Loucy (cell line): ENCODE data around the gene NFS1.

Experiments used
- H2AFZ ChIP-seq: fragments of 200-600 bp; sonication (generic); 2 replicates; pipeline ENCODE4 v1.6.0; 2016; ENCODE audit warnings: antibody characterized with exemption, mild to moderate bottlenecking, low read length, moderate library complexity
- H3F3A ChIP-seq: fragments of 200-600 bp; 2 replicates; pipeline ENCODE4 v1.6.0; 2016; ENCODE audit warnings: antibody characterized with exemption, low read depth, mild to moderate bottlenecking
- H3K27me3 ChIP-seq: fragments of 200-600 bp; sonication (generic); 2 replicates; pipeline ENCODE4 v1.6.1; 2014; ENCODE audit warnings: low read length, mild to moderate bottlenecking; ENCODE audit not compliant: insufficient read depth, poor library complexity, severe bottlenecking
- H3K36me3 ChIP-seq: fragments of 200-600 bp; sonication (generic); 2 replicates; pipeline ENCODE4 v1.6.1; 2016; ENCODE audit warnings: low read length; ENCODE audit not compliant: insufficient read depth
- H3K4me1 ChIP-seq: fragments of 200-600 bp; sonication (generic); 2 replicates; pipeline ENCODE4 v1.5.1; 2014; ENCODE audit warnings: low read length, mild to moderate bottlenecking; ENCODE audit not compliant: insufficient read depth, poor library complexity, severe bottlenecking
- H3K4me2 ChIP-seq: fragments of 200-600 bp; sonication (generic); 2 replicates; pipeline ENCODE4 v1.6.0; 2014; ENCODE audit warnings: antibody characterized with exemption, low read length, low read depth, mild to moderate bottlenecking; ENCODE audit not compliant: poor library complexity, severe bottlenecking
- H3K4me3 ChIP-seq: fragments of 200-600 bp; sonication (generic); 2 replicates; pipeline ENCODE4 v1.5.1; 2014; ENCODE audit warnings: low read length, mild to moderate bottlenecking, mixed read lengths; ENCODE audit not compliant: poor library complexity, severe bottlenecking
- H3K79me2 ChIP-seq: fragments of 200-600 bp; sonication (generic); 2 replicates; pipeline ENCODE4 v1.6.1; 2014; ENCODE audit warnings: low read length; ENCODE audit not compliant: insufficient read depth
- H3K9ac ChIP-seq: fragments of 200-600 bp; sonication (generic); 2 replicates; pipeline ENCODE4 v1.6.0; 2014; ENCODE audit warnings: mild to moderate bottlenecking, low read depth, low read length, moderate library complexity; ENCODE audit not compliant: poor library complexity, severe bottlenecking
- H3K9me2 ChIP-seq: fragments of 200-600 bp; sonication (generic); replicated peaks from 2 replicates; pipeline ENCODE4 v1.6.1; 2016; ENCODE audit warnings: low read depth, low read length, mixed read lengths
- H3K9me3 ChIP-seq: fragments of 200-600 bp; sonication (generic); 2 replicates; pipeline ENCODE4 v1.6.1; 2014; ENCODE audit warnings: mild to moderate bottlenecking, antibody characterized with exemption, low read length, low read depth; ENCODE audit not compliant: insufficient read depth
- H4K20me1 ChIP-seq: fragments of 200-600 bp; sonication (generic); 2 replicates; pipeline ENCODE4 v1.6.0; 2014; ENCODE audit warnings: antibody characterized with exemption, low read length, mild to moderate bottlenecking; ENCODE audit not compliant: insufficient read depth, poor library complexity, severe bottlenecking
- CTCF ChIP-seq: fragments of 200-600 bp; sonication (generic); conservative IDR thresholded peaks from 2 replicates; pipeline ENCODE4 v1.5.1; 2014; ENCODE audit warnings: mild to moderate bottlenecking, antibody characterized with exemption, low read length
- EZH2phosphoT487 ChIP-seq: fragments of 200-600 bp; IDR thresholded peaks from 2 replicates; pipeline ENCODE4 v1.6.1; 2018; ENCODE audit warnings: antibody characterized with exemption, mild to moderate bottlenecking, moderate library complexity, borderline replicate concordance

NFS1 gene

GRCh38 chr20:35734777-35735649 lies 35.9 kb upstream of the NFS1 start:
- Histone ChIP-seq H2AFZ (no peak overlapping the region), H3K36me3 (peaks cover 100% of the 10 kb centered on the region), H3K4me2 (peak overlapping the region; percentile 76), H3K79me2 (peaks cover 100% of the 10 kb centered on the region), H3K4me3 (peak overlapping the region; percentile 96), H4K20me1 (peaks cover 91% of the 10 kb centered on the region), H3K9me2 (no peaks in the 10 kb centered on the region), H3K27me3 (no peaks in the 10 kb centered on the region), H3K4me1 (peaks cover 77% of the 10 kb centered on the region), H3F3A (no peaks in the 10 kb centered on the region), H3K9me3 (no peaks in the 10 kb centered on the region), H3K9ac (peak overlapping the region; percentile 41)
- TF ChIP-seq EZH2phosphoT487 (no peak), CTCF (no peak)

- Histone ChIP-seq H3K9ac (peak overlapping the region; percentile 41), H3K4me2 (peak overlapping the region; percentile 76), H3F3A (no peaks in the 10 kb centered on the region), H2AFZ (no peak overlapping the region), H3K9me2 (no peaks in the 10 kb centered on the region), H3K4me3 (peak overlapping the region; percentile 96), H3K4me1 (peaks cover 71% of the 10 kb centered on the region), H3K9me3 (no peaks in the 10 kb centered on the region), H4K20me1 (peaks cover 91% of the 10 kb centered on the region), H3K36me3 (peaks cover 100% of the 10 kb centered on the region), H3K79me2 (peaks cover 100% of the 10 kb centered on the region), H3K27me3 (no peaks in the 10 kb centered on the region)
- TF ChIP-seq CTCF, result no peak
- TF ChIP-seq EZH2phosphoT487, result no peak
Measured at GRCh38 chr20:35734374-35734773, 35.2 kb upstream of the NFS1 start.

- peak overlapping the region; percentile 76 for H3K4me2 ChIP-seq
- peaks cover 97% of the 10 kb centered on the region for H3K79me2 ChIP-seq
- peaks cover 56% of the 10 kb centered on the region for H3K4me1 ChIP-seq
- H2AFZ ChIP-seq, result no peak overlapping the region
- TF ChIP-seq EZH2phosphoT487 (no peak), CTCF (no peak)
- no peaks in the 10 kb centered on the region for H3K27me3 ChIP-seq
- H3K9me3 ChIP-seq, result no peaks in the 10 kb centered on the region
- no peaks in the 10 kb centered on the region for H3F3A ChIP-seq
- H4K20me1 ChIP-seq, result peaks cover 89% of the 10 kb centered on the region
- no peaks in the 10 kb centered on the region for H3K9me2 ChIP-seq
- peak overlapping the region; percentile 96 for H3K4me3 ChIP-seq
- no peak overlapping the region for H3K9ac ChIP-seq
- H3K36me3 ChIP-seq, result peaks cover 100% of the 10 kb centered on the region
Measured at GRCh38 chr20:35732644-35732982, 33.5 kb upstream of the NFS1 start.
